Measurements from ENCODE around the gene DCLRE1C.

Gene DCLRE1C

DNA sequence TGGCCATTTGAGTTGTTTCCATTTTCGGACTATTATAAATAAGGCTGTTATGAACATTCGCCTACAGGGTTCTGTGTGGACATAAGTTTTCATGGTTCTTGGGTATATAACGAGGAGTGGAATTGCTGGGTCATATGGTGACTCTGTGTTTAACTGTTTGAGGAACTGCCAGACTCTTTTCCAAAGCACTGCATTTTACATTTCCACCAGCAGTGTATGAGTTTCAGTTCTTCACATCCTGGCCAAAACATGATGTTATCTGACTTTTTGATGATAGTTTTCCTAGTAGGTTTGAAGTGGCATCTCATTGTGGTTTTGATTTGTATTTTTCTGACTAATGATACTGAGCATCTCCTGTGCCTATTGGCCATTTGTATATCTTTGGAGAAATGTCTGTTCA lies 69.8 kb downstream of the DCLRE1C start:
- no peaks in the 10 kb centered on the region for H3K9me3 ChIP-seq (ENCODE audit: severe bottlenecking)
- peaks cover 13% of the 10 kb centered on the region; the same call in 1 of the 2 replicates for H3K36me3 ChIP-seq
- no peak overlapping the region for H3K27ac ChIP-seq
- H3K4me3 ChIP-seq (ENCODE audit: low read depth, low read length), result no peak overlapping the region
- TF ChIP-seq, protein P1, sequence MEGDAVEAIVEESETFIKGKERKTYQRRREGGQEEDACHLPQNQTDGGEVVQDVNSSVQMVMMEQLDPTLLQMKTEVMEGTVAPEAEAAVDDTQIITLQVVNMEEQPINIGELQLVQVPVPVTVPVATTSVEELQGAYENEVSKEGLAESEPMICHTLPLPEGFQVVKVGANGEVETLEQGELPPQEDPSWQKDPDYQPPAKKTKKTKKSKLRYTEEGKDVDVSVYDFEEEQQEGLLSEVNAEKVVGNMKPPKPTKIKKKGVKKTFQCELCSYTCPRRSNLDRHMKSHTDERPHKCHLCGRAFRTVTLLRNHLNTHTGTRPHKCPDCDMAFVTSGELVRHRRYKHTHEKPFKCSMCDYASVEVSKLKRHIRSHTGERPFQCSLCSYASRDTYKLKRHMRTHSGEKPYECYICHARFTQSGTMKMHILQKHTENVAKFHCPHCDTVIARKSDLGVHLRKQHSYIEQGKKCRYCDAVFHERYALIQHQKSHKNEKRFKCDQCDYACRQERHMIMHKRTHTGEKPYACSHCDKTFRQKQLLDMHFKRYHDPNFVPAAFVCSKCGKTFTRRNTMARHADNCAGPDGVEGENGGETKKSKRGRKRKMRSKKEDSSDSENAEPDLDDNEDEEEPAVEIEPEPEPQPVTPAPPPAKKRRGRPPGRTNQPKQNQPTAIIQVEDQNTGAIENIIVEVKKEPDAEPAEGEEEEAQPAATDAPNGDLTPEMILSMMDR (IDR thresholded peaks at IDR 0.05; ENCODE audit: low read depth, low read length), result no peak
- no peak for DNase-seq
- no peaks in the 10 kb centered on the region for H3K27me3 ChIP-seq (ENCODE audit: insufficient read depth, low read depth, severe bottlenecking)

DNA sequence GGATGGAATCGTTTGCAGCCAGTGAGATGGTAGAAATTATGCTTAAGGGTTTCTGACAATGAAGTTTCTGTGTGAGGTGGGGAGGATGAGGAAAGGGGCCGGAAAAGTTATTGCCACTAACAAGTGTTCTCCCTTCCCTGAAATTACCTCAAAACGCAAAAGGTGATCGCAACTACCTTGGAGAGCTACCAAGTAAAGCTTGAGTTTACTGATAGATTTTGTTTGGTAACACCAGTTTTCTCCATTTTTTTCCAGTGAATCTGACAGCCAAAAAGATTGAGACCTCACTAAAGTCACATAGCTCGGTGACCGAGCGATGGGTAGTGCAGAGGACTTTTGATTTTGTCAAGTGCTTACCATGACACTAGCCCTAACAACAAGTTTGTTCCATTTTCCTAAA lies 73.7 kb downstream of the DCLRE1C start:
- Histone ChIP-seq H3K4me3 (ENCODE audit: low read depth, low read length) (peak overlapping the region; percentile 93), H3K27me3 (ENCODE audit: insufficient read depth, low read depth, severe bottlenecking) (no peaks in the 10 kb centered on the region), H3K9me3 (ENCODE audit: severe bottlenecking) (no peaks in the 10 kb centered on the region), H3K36me3 (peaks cover 8% of the 10 kb centered on the region; the same call in 1 of the 2 replicates), H3K27ac (no peak overlapping the region)
- no peak for DNase-seq
- TF ChIP-seq, protein P1 (IDR thresholded peaks at IDR 0.05; ENCODE audit: low read depth, low read length), result no peak

DNA sequence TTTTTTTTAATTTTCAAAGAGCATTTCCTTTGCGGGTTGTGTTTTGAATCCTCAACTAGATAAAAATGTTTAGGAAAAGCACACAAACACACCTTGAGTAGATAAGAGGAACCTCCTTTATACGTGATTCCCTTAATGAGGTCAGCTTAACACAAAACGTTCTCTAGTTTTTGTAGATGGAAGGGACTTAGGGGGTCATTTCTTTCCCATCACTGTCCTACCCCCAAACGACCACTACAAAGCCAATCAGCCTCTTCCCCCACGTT lies 74.0 kb downstream of the DCLRE1C start:
- DNase-seq, result no peak
- peaks cover 8% of the 10 kb centered on the region; the same call in 1 of the 2 replicates for H3K36me3 ChIP-seq
- TF ChIP-seq, protein P1 (IDR thresholded peaks at IDR 0.05; ENCODE audit: low read depth, low read length), result no peak
- no peaks in the 10 kb centered on the region for H3K9me3 ChIP-seq (ENCODE audit: severe bottlenecking)
- no peak overlapping the region for H3K27ac ChIP-seq
- H3K4me3 ChIP-seq (ENCODE audit: low read depth, low read length), result peak overlapping the region; percentile 93
- H3K27me3 ChIP-seq (ENCODE audit: insufficient read depth, low read depth, severe bottlenecking), result no peaks in the 10 kb centered on the region

DNA sequence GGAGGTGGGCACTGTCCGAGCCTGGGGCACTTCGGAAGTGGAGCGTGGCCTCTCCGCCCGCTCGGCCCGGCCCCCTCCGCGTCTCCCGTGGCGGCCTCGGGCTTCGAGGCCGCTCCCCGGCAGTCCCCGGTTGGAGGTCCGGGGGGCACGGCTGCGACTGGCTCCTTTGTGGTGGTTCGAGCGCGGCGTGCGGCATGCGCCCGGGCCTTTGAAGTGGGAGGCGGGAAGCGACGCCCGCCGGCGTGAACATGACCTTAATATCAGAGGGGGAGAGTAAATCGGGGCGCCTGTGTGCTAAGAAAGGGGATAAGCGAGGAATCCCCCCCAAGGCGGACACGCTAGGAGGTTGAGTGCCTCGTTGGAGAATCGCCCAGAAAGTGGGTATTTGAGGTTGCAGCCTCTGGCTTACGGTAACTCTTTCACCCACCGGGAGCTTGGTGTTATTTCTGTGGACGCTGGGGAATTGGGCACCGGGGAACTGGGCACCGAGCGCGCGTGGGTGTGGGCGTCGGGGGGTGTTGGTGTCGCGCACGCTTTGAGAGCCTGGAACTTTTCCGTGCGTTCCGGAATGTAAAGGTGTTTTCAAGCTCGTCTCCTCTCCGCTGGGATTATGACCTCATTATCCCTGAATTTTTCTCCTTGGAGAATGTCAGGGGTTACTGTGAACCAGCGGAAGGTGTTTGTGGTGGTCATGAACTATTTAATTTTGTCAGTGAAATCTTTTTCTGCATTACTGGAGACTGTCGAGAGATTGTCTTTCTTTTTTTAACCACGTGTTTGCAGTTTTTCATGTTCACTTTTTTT lies 74.6 kb downstream of the DCLRE1C start:
- TF ChIP-seq, protein P1 (IDR thresholded peaks at IDR 0.05; ENCODE audit: low read depth, low read length), result no peak
- Histone ChIP-seq H3K27ac (peak overlapping the region; percentile 94), H3K4me3 (ENCODE audit: low read depth, low read length) (peak overlapping the region; percentile 93), H3K27me3 (ENCODE audit: insufficient read depth, low read depth, severe bottlenecking) (no peaks in the 10 kb centered on the region), H3K36me3 (peaks cover 8% of the 10 kb centered on the region; the same call in 1 of the 2 replicates), H3K9me3 (ENCODE audit: severe bottlenecking) (no peaks in the 10 kb centered on the region)
- DNase-seq, result no peak

DNA sequence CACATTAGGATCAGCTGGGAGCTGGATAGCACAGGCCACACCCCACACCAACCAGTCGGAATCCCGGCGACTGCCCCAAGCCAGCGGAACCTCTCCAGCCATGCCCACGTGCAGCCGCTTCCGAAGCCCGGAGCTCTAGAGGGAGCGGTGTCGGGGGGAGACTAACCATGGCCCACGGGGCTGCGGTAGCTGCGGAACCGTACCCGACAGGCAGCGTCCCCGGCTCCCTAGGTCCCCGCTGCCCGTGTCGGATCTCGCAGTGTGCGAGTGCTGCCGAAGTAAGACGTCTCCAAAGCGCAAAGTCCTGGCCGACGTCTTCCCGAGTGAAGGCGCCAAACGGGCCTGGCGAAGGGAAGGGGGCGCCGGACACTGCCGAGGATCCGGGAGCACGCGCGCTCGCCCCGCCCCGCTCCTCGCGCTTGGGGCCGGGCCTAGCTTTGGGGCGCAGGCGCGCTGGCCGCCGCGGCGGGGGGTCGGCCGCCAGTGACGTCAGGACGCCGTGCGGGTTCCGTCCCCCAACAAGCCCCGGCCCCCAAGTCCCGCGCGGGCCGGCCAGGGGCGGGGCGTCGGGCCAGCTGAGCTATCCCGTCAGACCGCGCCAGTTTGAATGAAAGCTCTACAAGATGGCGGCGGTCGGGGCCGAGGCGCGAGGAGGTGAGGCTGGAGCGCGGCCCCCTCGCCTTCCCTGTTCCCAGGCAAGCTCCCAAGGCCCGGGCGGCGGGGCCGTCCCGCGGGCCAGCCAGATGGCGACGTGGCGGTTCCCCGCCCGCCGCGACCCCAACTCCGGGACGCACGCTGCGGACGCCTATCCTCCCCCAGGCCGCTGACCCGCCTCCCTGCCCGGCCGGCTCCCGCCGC lies 75.4 kb downstream of the DCLRE1C start, which contains the start of gene SUV39H2:
TSS of gene SUV39H2 (plus strand) at position 601 of the 858 bp plus-strand sequence. CDS start at position 624, 23 bp downstream.
- peak; percentile 85 for DNase-seq
- TF ChIP-seq, protein P1 (IDR thresholded peaks at IDR 0.05; ENCODE audit: low read depth, low read length), result no peak
- Histone ChIP-seq H3K4me3 (ENCODE audit: low read depth, low read length) (peak within 1 kb of the TSS; percentile 97), H3K27ac (peak within 1 kb of the TSS; percentile 94), H3K36me3 (peaks cover 8% of the 10 kb centered on the region; the same call in 1 of the 2 replicates), H3K27me3 (ENCODE audit: insufficient read depth, low read depth, severe bottlenecking) (no peaks in the 10 kb centered on the region), H3K9me3 (ENCODE audit: severe bottlenecking) (no peaks in the 10 kb centered on the region)

Data from WERI-Rb-1 (cell line).